OCI-LY7 (cell line): ENCODE results near the gene UPK3A. TPM values are rescaled to one million over a fixed set of nuclear protein-coding genes. Genes with fewer than 3 reads are reported as not detected.

Experiments
- BruUV-seq: library from RNA; stranded (reverse); fragments of 400-500 nt; replicated peaks from 2 replicates; lab custom pipeline; 2021; lab: Mats Ljungman, UMichigan
- CTCF ChIA-PET: fragments of 300-600 bp; sonication (Branson Sonifier 250); formaldehyde crosslinking; loops from one replicate; lab custom pipeline; 2022; ENCODE audit warnings: antibody characterized with exemption; ENCODE audit not compliant: unreplicated experiment; lab: Charles Lee
- POLR2A ChIA-PET: fragments of 300-600 bp; sonication (Branson Sonifier 250); formaldehyde crosslinking; loops from one replicate; lab custom pipeline; 2022; ENCODE audit warnings: antibody characterized with exemption; lab: Charles Lee
- DNase-seq: peaks from one replicate; pipeline ENCODE4 v3.0.0-alpha.2; 2015; ENCODE audit warnings: low spot score
- H2AFZ ChIP-seq: fragments of 200-600 bp; sonication (generic), shearing (Covaris generic); 2 replicates; pipeline ENCODE4 v1.6.1; 2014; ENCODE audit warnings: mild to moderate bottlenecking, antibody characterized with exemption, low read length, moderate library complexity
- H3K27ac ChIP-seq: fragments of 200-600 bp; sonication (generic); 2 replicates; pipeline ENCODE4 v1.5.1; 2014; ENCODE audit warnings: mixed run types, low read depth, mild to moderate bottlenecking, moderate library complexity, low read length, inconsistent platforms; ENCODE audit not compliant: poor library complexity, severe bottlenecking
- H3K36me3 ChIP-seq: fragments of 200-600 bp; sonication (generic); 2 replicates; pipeline ENCODE4 v1.6.1; 2014; ENCODE audit warnings: mild to moderate bottlenecking, antibody characterized with exemption, low read length, moderate library complexity, mixed read lengths; ENCODE audit not compliant: insufficient read depth
- H3K4me1 ChIP-seq: fragments of 200-600 bp; sonication (generic); 2 replicates; pipeline ENCODE4 v1.5.1; 2014; ENCODE audit warnings: mild to moderate bottlenecking, low read length; ENCODE audit not compliant: insufficient read depth, poor library complexity, severe bottlenecking
- H3K4me2 ChIP-seq: fragments of 200-600 bp; sonication (generic); 2 replicates; pipeline ENCODE4 v1.6.1; 2014; ENCODE audit warnings: mild to moderate bottlenecking, low read length
- H3K4me3 ChIP-seq: fragments of 200-600 bp; sonication (generic); 2 replicates; pipeline ENCODE4 v1.5.1; 2014; ENCODE audit warnings: mild to moderate bottlenecking, low read depth, low read length; ENCODE audit not compliant: poor library complexity, severe bottlenecking
- H3K79me2 ChIP-seq: fragments of 200-600 bp; sonication (generic); 2 replicates; pipeline ENCODE4 v1.6.1; 2016; ENCODE audit warnings: low read depth, mild to moderate bottlenecking, low read length, moderate library complexity, mixed read lengths; ENCODE audit not compliant: insufficient read depth
- H3K9me2 ChIP-seq: fragments of 200-600 bp; sonication (generic); 2 replicates; pipeline ENCODE4 v1.6.1; 2016; ENCODE audit warnings: mild to moderate bottlenecking, low read length, mixed read lengths; ENCODE audit not compliant: insufficient read depth
- H3K9me3 ChIP-seq: fragments of 200-600 bp; sonication (generic); 2 replicates; pipeline ENCODE4 v1.6.1; 2014; ENCODE audit warnings: mild to moderate bottlenecking, mixed run types, low read length, mixed read lengths
- H4K20me1 ChIP-seq: fragments of 200-600 bp; sonication (generic); 2 replicates; pipeline ENCODE4 v1.6.1; 2014; ENCODE audit warnings: mild to moderate bottlenecking, antibody characterized with exemption, low read length, moderate library complexity, mixed read lengths; ENCODE audit not compliant: insufficient read depth
- EZH2phosphoT487 ChIP-seq: fragments of 200-600 bp; sonication (generic); IDR thresholded peaks from 2 replicates; pipeline ENCODE4 v1.6.1; 2018; ENCODE audit warnings: low read depth, borderline replicate concordance, mild to moderate bottlenecking, mixed run types, antibody characterized with exemption, low read length, moderate library complexity, mixed read lengths
- intact Hi-C: fragments of 100-400 bp; cut with micrococcal nuclease; formaldehyde crosslinking; loops from one replicate; pipeline ENCODE4 v1.10.0; 2022; ENCODE audit not compliant: unreplicated experiment
- total RNA-seq, 2 experiments: library from RNA; depleted of rRNA in 1 of 2; stranded (reverse); fragments of >200 nt in 1 of 2; shearing (Covaris generic) in 1 of 2; gene quantifications; 2 replicates each; pipeline ENCODE4 v1.2.3, GENCODE V29; 2014 to 2022
- TF ChIP-seq, protein P1 (sequence below): fragments of 200-600 bp; sonication (generic); conservative IDR thresholded peaks from 2 replicates; pipeline ENCODE4 v1.5.1; 2014; ENCODE audit warnings: mild to moderate bottlenecking, antibody characterized with exemption, low read length, moderate library complexity, mixed read lengths

The UPK3A gene
- total RNA-seq, 2 experiments from 2014 or later: not detected

DNA sequence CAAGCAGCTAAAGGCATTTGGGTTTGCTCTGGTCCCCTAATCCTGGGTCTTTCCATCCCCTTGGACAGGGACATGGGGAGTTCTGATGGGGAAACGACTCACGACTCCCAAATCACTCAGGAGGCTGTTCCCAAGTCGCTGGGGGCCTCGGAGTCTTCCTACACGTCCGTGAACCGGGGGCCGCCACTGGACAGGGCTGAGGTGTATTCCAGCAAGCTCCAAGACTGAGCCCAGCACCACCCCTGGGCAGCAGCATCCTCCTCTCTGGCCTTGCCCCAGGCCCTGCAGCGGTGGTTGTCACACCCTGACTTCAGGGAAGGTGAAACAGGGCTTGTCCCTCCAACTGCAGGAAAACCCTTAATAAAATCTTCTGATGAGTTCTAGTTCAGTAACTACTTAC is 10.7 kb downstream of the UPK3A start:
- BruUV-seq: no TSS peak
- intact Hi-C loops: no loop called here
- DNase-seq: no peak
- ChIA-PET CTCF (interaction anchor here (0.5 kb wide), 1 partner anchor 22 kb away, joined by 4 read pairs; no protein-coding TSS in a partner anchor), POLR2A (no interaction called here)
- no peak overlapping the region for H3K4me2 ChIP-seq
- H4K20me1 ChIP-seq: no peaks in the 10 kb centered on the region
- no peak for TF ChIP-seq EZH2phosphoT487
- TF ChIP-seq, protein P1, sequence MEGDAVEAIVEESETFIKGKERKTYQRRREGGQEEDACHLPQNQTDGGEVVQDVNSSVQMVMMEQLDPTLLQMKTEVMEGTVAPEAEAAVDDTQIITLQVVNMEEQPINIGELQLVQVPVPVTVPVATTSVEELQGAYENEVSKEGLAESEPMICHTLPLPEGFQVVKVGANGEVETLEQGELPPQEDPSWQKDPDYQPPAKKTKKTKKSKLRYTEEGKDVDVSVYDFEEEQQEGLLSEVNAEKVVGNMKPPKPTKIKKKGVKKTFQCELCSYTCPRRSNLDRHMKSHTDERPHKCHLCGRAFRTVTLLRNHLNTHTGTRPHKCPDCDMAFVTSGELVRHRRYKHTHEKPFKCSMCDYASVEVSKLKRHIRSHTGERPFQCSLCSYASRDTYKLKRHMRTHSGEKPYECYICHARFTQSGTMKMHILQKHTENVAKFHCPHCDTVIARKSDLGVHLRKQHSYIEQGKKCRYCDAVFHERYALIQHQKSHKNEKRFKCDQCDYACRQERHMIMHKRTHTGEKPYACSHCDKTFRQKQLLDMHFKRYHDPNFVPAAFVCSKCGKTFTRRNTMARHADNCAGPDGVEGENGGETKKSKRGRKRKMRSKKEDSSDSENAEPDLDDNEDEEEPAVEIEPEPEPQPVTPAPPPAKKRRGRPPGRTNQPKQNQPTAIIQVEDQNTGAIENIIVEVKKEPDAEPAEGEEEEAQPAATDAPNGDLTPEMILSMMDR: no peak
- no peaks in the 10 kb centered on the region for H3K79me2 ChIP-seq
- H3K27ac ChIP-seq: no peak overlapping the region
- H3K4me3 ChIP-seq: no peak overlapping the region
- H3K9me2 ChIP-seq: no peaks in the 10 kb centered on the region
- no peaks in the 10 kb centered on the region for H3K9me3 ChIP-seq
- H2AFZ ChIP-seq: no peak overlapping the region
- peaks cover 8% of the 10 kb centered on the region for H3K4me1 ChIP-seq
- no peaks in the 10 kb centered on the region for H3K36me3 ChIP-seq

DNA sequence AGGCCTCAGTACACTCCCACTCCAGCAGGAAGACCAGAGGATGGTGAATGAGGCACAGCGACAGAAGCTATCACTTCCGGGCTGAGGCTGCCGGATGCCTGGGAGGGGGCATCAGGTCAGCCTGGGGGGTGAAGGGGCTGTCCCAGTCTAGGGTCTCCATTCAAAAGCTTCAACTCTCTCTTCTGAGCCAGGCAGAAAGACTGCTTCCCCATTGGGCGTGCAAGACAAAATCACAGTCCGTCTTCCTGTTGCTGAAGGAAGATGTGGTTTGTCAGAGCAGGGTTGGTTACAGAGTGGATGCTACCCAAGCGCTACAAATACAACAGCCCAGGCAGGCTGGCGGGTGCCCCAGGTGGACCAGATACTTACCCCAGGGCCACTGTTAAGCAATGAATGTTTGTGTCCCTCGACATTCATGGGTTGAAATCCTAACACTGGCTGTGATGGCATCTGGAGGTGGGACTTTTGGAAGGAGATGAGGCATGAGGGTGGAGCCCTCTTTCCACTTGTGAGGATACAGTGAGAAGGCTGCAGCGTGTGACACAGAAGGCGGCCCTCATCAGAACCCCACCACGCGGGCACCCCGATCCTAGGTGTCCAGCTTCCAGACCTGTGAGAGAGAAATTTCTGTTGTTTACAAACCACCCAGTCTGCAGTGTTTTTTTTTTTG is 12.0 kb downstream of the UPK3A start:
- H3K27ac ChIP-seq: no peak overlapping the region

More for the DNA sequence above, 12.0 kb downstream of the UPK3A start:
- Histone ChIP-seq H3K4me2 (peak overlapping the region; percentile 34), H3K4me1 (peaks cover 8% of the 10 kb centered on the region), H3K79me2 (no peaks in the 10 kb centered on the region), H3K9me3 (no peaks in the 10 kb centered on the region), H2AFZ (peak overlapping the region; percentile 97), H3K9me2 (no peaks in the 10 kb centered on the region), H3K4me3 (no peak overlapping the region), H3K36me3 (no peaks in the 10 kb centered on the region), H4K20me1 (no peaks in the 10 kb centered on the region)
- ChIA-PET POLR2A (no interaction called here), CTCF (no interaction called here)
- intact Hi-C loops: no loop called here
- BruUV-seq: no TSS peak
- DNase-seq: peak; percentile 35
- TF ChIP-seq EZH2phosphoT487: no peak
- TF ChIP-seq, protein P1: no peak
